H1 (cell line): ENCODE results near the gene RRP12. TPM values are rescaled to one million over a fixed set of nuclear protein-coding genes. Genes with fewer than 3 reads are reported as not detected.

ENCODE experiments used
- RBBP5 ChIP-seq: IDR thresholded peaks from 2 replicates; pipeline ENCODE4 v1.7.1; 2012; ENCODE audit warnings: low read depth, mild to moderate bottlenecking, inconsistent platforms, low read length, moderate library complexity, borderline replicate concordance
- SP2 ChIP-seq: IDR thresholded peaks from 2 replicates; pipeline ENCODE4 v1.6.1; 2012; ENCODE audit warnings: mild to moderate bottlenecking, low read length, inconsistent platforms
- SRF ChIP-seq: IDR thresholded peaks from 2 replicates; pipeline ENCODE4 v1.6.1; 2011; ENCODE audit warnings: mild to moderate bottlenecking, low read depth, low read length, moderate library complexity
- TAF7 ChIP-seq: optimal IDR thresholded peaks from 2 replicates; pipeline ENCODE3; 2011; ENCODE audit warnings: low read depth, mild to moderate bottlenecking, inconsistent platforms, low read length, moderate library complexity, borderline replicate concordance
- polyA plus RNA-seq, 7 experiments: library from polyadenylated mRNA; depleted of rRNA in 3 of 7; stranded (reverse) in 5 of 7; unstranded in 2 of 7; fragments of >200 nt in 5 of 7; fragments of 200-250 nt in 2 of 7; gene quantifications; 1 replicate in 5 of 7; 2 replicates in 1 of 7; 4 replicates in 1 of 7; pipeline versions ENCODE4 v1.2.1 to v1.2.3, GENCODE V29; 2011 to 2013; ENCODE audit warnings: missing spikeins in 2 of 7, mixed read lengths in 2 of 7
- total RNA-seq: library from RNA; stranded (reverse); fragmentation: NEBNext Ultra II Directional; extraction: Animal tissue kit (Norgen Biotek cat#: 25700); gene quantifications from 2 replicates; pipeline ENCODE4 v1.2.1, GENCODE V29; 2021

RRP12 gene
- total and polyA plus RNA-seq, 2 of the 8 experiments (the other 6 are each of a cell fraction or from before 2014, with no cell fraction given) = 21.0 to 65.8 TPM

- no peak for TF ChIP-seq SP2
- TF ChIP-seq RBBP5 = no peak
- no peak for TF ChIP-seq SRF
- TF ChIP-seq TAF7 = no peak
Measured at GRCh38 chr10:97388152-97388551, 13.0 kb downstream of the RRP12 start (continued).
